BJ (cell line): ENCODE measurements around the gene SAMD11. TPM values are rescaled to one million over a fixed set of nuclear protein-coding genes. Genes with fewer than 3 reads are reported as not detected.

Experiments used
- CTCF ChIA-PET: fragments of 350-600 bp; formaldehyde crosslinking; extraction: SDS; loops from one replicate; lab custom pipeline; 2021; ENCODE audit warnings: antibody characterized with exemption, inconsistent platforms; lab: Yijun Ruan, JAX
- POLR2A ChIA-PET: fragments of 300-600 bp; sonication (Branson Sonifier 250); formaldehyde crosslinking; extraction: SDS; loops from one replicate; lab custom pipeline; 2021; ENCODE audit warnings: antibody characterized with exemption; lab: Charles Lee
- DNase-seq: peaks from one replicate; pipeline ENCODE4 v3.0.0-alpha.2; 2011; ENCODE audit warnings: low read depth
- H3K27me3 ChIP-seq: 2 replicates; pipeline ENCODE4 v1.6.0; 2011; ENCODE audit warnings: low read length; ENCODE audit not compliant: control insufficient read depth, insufficient read depth
- H3K36me3 ChIP-seq: 2 replicates; pipeline ENCODE4 v1.5.1; 2011; ENCODE audit warnings: low read length; ENCODE audit not compliant: control insufficient read depth, insufficient read depth
- H3K4me3 ChIP-seq: 2 replicates; pipeline ENCODE4 v1.5.1; 2011; ENCODE audit warnings: low read depth, mild to moderate bottlenecking, control low read depth, low read length
- CTCF ChIP-seq: IDR thresholded peaks from 2 replicates; pipeline ENCODE4 v1.5.1; 2011; ENCODE audit warnings: low read depth, mild to moderate bottlenecking, control low read depth, inconsistent platforms, low read length, moderate library complexity; ENCODE audit not compliant: insufficient read depth
- polyA plus RNA-seq: library from polyadenylated mRNA; depleted of rRNA; stranded (reverse); fragments of >200 nt; gene quantifications from 2 replicates; pipeline ENCODE4 v1.2.3, GENCODE V29; 2011

Gene SAMD11
- polyA plus RNA-seq, 1 experiment = 10.0 TPM

- Histone ChIP-seq H3K36me3 (no peaks in the 10 kb centered on the region), H3K4me3 (no peak overlapping the region), H3K27me3 (no peaks in the 10 kb centered on the region; the same call in 1 of the 2 replicates)
- no peak for DNase-seq
- TF ChIP-seq CTCF = no peak
- ChIA-PET POLR2A (no interaction called here), CTCF (interaction anchor here (0.8 to 1.1 kb wide), 3 partner anchors 11 to 86 kb away, joined by 3 read pairs; no protein-coding TSS in a partner anchor)
Observed at GRCh38 chr1:916173-917075, 7.3 kb upstream of the SAMD11 start.

- DNase-seq = no peak
- Histone ChIP-seq H3K36me3 (no peaks in the 10 kb centered on the region), H3K27me3 (no peaks in the 10 kb centered on the region; the same call in 1 of the 2 replicates), H3K4me3 (no peak overlapping the region)
- no peak for TF ChIP-seq CTCF
- ChIA-PET CTCF (interaction anchor here (0.8 to 1.1 kb wide), 3 partner anchors 11 to 85 kb away, joined by 3 read pairs; no protein-coding TSS in a partner anchor), POLR2A (no interaction called here)
Observed at GRCh38 chr1:917076-917459, 6.7 kb upstream of the SAMD11 start.

GRCh38 chr1:917466-918091, 6.1 kb upstream of the SAMD11 start:
- no peak for TF ChIP-seq CTCF
- DNase-seq = no peak
- Histone ChIP-seq H3K27me3 (no peaks in the 10 kb centered on the region; the same call in 1 of the 2 replicates), H3K4me3 (no peak overlapping the region), H3K36me3 (no peaks in the 10 kb centered on the region)
- ChIA-PET CTCF (no interaction called here), POLR2A (no interaction called here)

DNA sequence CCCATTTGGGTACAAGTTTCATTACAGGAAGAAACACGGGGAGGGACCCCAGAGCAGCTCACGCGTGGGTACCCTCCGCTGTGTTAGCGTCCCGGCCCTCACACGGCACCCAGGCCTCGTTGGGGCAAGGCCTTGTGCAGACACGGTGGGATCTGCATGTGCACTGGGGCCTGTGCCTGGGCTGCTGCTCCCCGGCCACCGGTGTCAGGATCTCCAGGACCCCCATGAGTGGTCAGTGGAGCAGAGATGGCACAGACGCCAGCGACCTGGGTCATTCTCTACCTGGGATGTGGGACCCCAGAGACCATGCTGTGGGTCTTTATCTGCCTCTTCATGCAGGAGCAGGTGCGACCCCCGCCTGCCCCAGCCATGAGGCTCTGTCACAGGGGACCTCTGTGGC, 5.4 kb upstream of the SAMD11 start:
- Histone ChIP-seq H3K27me3 (no peaks in the 10 kb centered on the region; the same call in 1 of the 2 replicates), H3K36me3 (no peaks in the 10 kb centered on the region; the same call in 1 of the 2 replicates), H3K4me3 (no peak overlapping the region)
- POLR2A ChIA-PET = no interaction called here
- no peak for DNase-seq
- CTCF ChIA-PET = no interaction called here
- no peak for TF ChIP-seq CTCF

DNA sequence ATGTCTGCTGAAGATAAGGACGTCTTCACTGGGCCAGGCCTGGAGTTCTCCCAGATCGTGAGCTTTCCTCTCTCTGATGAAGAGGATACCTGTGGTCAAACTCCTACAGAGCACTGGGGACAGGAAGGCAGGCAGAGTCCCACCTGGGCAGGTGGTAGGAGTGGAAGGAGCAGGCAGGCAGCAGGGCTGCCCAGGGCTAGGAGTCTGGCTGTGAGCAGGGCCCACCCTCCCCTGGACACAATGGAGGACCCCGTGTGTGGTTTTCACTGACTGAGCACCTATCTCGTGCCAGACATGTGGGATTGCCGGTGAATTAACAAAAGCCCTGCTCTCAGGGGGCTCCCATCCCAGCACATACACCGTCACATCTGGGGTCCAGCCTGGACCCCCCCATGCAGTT, 4.9 kb upstream of the SAMD11 start:
- no peak for DNase-seq
- CTCF ChIA-PET = interaction anchor here (1.0 kb wide), 1 partner anchor 14 kb away, joined by 5 read pairs; no protein-coding TSS in a partner anchor

More for the DNA sequence above, 4.9 kb upstream of the SAMD11 start:
- POLR2A ChIA-PET = no interaction called here
- TF ChIP-seq CTCF = no peak
- Histone ChIP-seq H3K36me3 (no peaks in the 10 kb centered on the region; the same call in 1 of the 2 replicates), H3K4me3 (no peak overlapping the region), H3K27me3 (no peaks in the 10 kb centered on the region; the same call in 1 of the 2 replicates)
